ENCODE results near the gene CSAD. TPM values are rescaled to one million over a fixed set of nuclear protein-coding genes. Genes with fewer than 3 reads are reported as not detected.

Gene CSAD
- total RNA-seq, 1 donor from 2014 or later: 23.8 TPM

DNA sequence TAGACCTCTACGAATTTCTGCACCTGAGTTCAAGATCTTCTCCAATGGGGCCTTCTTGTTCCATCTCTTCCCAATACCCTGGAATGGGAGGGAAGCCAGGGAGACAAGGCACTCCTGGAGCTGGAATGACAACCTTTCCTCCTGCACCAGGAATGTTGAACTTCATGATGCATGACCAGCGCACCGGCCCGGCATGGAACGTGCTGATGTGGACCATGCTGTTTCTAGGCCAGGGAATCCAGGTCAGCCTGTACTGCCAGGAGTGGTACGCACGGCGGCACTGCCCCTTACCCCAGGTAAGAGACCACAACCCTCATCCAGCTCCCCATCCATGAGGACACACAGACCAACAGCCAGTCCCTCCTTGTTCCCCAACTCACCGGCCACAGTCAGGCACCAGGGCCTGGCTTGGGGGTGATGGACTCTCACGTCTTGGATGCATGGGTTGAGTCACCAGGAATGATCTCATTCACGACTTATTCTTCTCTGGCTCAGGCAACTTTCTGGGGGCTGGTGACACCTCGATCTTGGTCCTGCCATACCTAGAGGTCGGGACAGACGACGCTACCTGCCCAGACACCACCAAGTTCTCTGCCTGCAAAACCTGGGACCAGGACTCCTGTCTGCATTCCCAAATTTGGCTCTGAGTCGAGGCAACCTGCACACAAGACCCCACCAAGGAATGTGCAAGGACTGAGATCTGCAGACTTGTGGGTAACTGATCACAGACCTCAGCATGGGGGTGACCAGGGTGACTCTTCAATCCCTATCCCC, 57.0 kb downstream of the CSAD start:
- Mint-ChIP-seq H3K4me1 (ENCODE audit: unreplicated experiment) (peaks cover 6% of the 10 kb centered on the region), H3K36me3 (ENCODE audit: low read depth, unreplicated experiment) (no peaks in the 10 kb centered on the region), H3K9me3 (ENCODE audit: unreplicated experiment) (peaks cover 4% of the 10 kb centered on the region), H3K27me3 (ENCODE audit: unreplicated experiment) (peaks cover 9% of the 10 kb centered on the region), H3K27ac (ENCODE audit: unreplicated experiment) (no peak overlapping the region), H3K4me3 (ENCODE audit: unreplicated experiment) (no peak overlapping the region)
- DNase-seq (ENCODE audit: low spot score): no peak
- TF ChIP-seq, protein P1, sequence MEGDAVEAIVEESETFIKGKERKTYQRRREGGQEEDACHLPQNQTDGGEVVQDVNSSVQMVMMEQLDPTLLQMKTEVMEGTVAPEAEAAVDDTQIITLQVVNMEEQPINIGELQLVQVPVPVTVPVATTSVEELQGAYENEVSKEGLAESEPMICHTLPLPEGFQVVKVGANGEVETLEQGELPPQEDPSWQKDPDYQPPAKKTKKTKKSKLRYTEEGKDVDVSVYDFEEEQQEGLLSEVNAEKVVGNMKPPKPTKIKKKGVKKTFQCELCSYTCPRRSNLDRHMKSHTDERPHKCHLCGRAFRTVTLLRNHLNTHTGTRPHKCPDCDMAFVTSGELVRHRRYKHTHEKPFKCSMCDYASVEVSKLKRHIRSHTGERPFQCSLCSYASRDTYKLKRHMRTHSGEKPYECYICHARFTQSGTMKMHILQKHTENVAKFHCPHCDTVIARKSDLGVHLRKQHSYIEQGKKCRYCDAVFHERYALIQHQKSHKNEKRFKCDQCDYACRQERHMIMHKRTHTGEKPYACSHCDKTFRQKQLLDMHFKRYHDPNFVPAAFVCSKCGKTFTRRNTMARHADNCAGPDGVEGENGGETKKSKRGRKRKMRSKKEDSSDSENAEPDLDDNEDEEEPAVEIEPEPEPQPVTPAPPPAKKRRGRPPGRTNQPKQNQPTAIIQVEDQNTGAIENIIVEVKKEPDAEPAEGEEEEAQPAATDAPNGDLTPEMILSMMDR (IDR thresholded peaks at IDR 0.05; ENCODE audit: unreplicated experiment): no peak

DNA sequence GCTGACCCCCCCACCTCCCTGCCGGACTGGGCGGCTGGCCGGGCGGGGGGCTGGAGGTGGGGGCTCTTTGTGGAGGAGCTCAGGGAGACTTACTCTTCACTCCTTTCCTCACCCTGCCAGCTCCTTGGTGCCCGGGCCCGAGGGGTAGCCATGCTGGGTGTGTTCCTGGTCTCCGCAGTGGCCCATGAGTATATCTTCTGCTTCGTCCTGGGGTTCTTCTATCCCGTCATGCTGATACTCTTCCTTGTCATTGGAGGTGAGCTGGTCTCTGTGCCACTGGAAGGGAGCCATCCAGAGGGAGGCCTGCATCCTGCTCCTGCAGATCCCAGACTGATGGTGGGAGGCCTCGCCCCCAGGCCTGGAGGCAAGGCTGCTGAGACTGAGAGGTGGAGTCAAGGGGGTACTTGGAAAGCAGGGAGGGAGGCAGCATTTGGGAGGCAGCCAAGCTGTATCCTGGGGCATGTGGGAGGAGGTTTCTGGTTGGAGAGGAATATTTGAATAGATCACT, 57.7 kb downstream of the CSAD start:
- no peak overlapping the region for H3K4me3 Mint-ChIP-seq (ENCODE audit: unreplicated experiment)
- TF ChIP-seq, protein P1 (IDR thresholded peaks at IDR 0.05; ENCODE audit: unreplicated experiment): no peak
- no peaks in the 10 kb centered on the region for H3K36me3 Mint-ChIP-seq (ENCODE audit: low read depth, unreplicated experiment)
- H3K4me1 Mint-ChIP-seq (ENCODE audit: unreplicated experiment): peaks cover 4% of the 10 kb centered on the region
- no peak for DNase-seq (ENCODE audit: low spot score)
- H3K27me3 Mint-ChIP-seq (ENCODE audit: unreplicated experiment): peaks cover 9% of the 10 kb centered on the region
- no peak overlapping the region for H3K27ac Mint-ChIP-seq (ENCODE audit: unreplicated experiment)
- H3K9me3 Mint-ChIP-seq (ENCODE audit: unreplicated experiment): peaks cover 4% of the 10 kb centered on the region

GRCh38 chr12:53120685-53121525, 59.8 kb downstream of the CSAD start:
- Mint-ChIP-seq H3K27me3 (ENCODE audit: unreplicated experiment) (peaks cover 11% of the 10 kb centered on the region), H3K4me1 (ENCODE audit: unreplicated experiment) (no peaks in the 10 kb centered on the region), H3K27ac (ENCODE audit: unreplicated experiment) (peak overlapping the region; percentile 3), H3K4me3 (ENCODE audit: unreplicated experiment) (no peak overlapping the region), H3K9me3 (ENCODE audit: unreplicated experiment) (peaks cover 4% of the 10 kb centered on the region), H3K36me3 (ENCODE audit: low read depth, unreplicated experiment) (no peaks in the 10 kb centered on the region)
- no peak for DNase-seq (ENCODE audit: low spot score)
- TF ChIP-seq, protein P1 (IDR thresholded peaks at IDR 0.05; ENCODE audit: unreplicated experiment): no peak

GRCh38 chr12:53118751-53119300, 61.9 kb downstream of the CSAD start:
- no peaks in the 10 kb centered on the region for H3K9me3 Mint-ChIP-seq (ENCODE audit: unreplicated experiment)
- H3K4me1 Mint-ChIP-seq (ENCODE audit: unreplicated experiment): no peaks in the 10 kb centered on the region
- DNase-seq (ENCODE audit: low spot score): no peak
- no peaks in the 10 kb centered on the region for H3K36me3 Mint-ChIP-seq (ENCODE audit: low read depth, unreplicated experiment)
- TF ChIP-seq, protein P1 (IDR thresholded peaks at IDR 0.05; ENCODE audit: unreplicated experiment): no peak
- H3K27ac Mint-ChIP-seq (ENCODE audit: unreplicated experiment): no peak overlapping the region
- no peak overlapping the region for H3K4me3 Mint-ChIP-seq (ENCODE audit: unreplicated experiment)
- H3K27me3 Mint-ChIP-seq (ENCODE audit: unreplicated experiment): peaks cover 9% of the 10 kb centered on the region
